Fibroblast of peridontal ligament (primary cell): Measurements from ENCODE around the gene RNF224.

Experiments used
- DNase-seq: peaks from one replicate; pipeline ENCODE4 v3.0.0-alpha.2; 2010; ENCODE audit errors: extremely low read depth

The RNF224 gene

GRCh38 chr9:137254624-137255447 lies 27.5 kb downstream of the RNF224 start, which contains the start of gene NELFB:
Gene NELFB, plus strand, starts transcription at chr9:137255327.
- DNase-seq: peak; percentile 82

- DNase-seq: peak; percentile 9
Observed at GRCh38 chr9:137255448-137256114, 28.3 kb downstream of the RNF224 start.

GRCh38 chr9:137256362-137256761 lies 29.1 kb downstream of the RNF224 start:
- no peak for DNase-seq

GRCh38 chr9:137256856-137257255 lies 29.6 kb downstream of the RNF224 start:
- DNase-seq: no peak

- peak; percentile 52 for DNase-seq
Observed at GRCh38 chr9:137262173-137262908, 35.0 kb downstream of the RNF224 start.

- no peak for DNase-seq
Observed at GRCh38 chr9:137262909-137263285, 35.6 kb downstream of the RNF224 start.

GRCh38 chr9:137263506-137263905 lies 36.2 kb downstream of the RNF224 start:
- no peak for DNase-seq

GRCh38 chr9:137264067-137264466 lies 36.8 kb downstream of the RNF224 start:
- no peak for DNase-seq

GRCh38 chr9:137265496-137266161 lies 38.3 kb downstream of the RNF224 start:
- DNase-seq: no peak

- no peak for DNase-seq
Observed at GRCh38 chr9:137266162-137266527, 38.8 kb downstream of the RNF224 start.

- DNase-seq: no peak
Observed at GRCh38 chr9:137266585-137267453, 39.5 kb downstream of the RNF224 start.

GRCh38 chr9:137267933-137268355 lies 40.6 kb downstream of the RNF224 start:
- DNase-seq: no peak

- no peak for DNase-seq
Observed at GRCh38 chr9:137268538-137269201, 41.4 kb downstream of the RNF224 start.

- DNase-seq: peak; percentile 41
Observed at GRCh38 chr9:137269231-137269772, 42.0 kb downstream of the RNF224 start.

GRCh38 chr9:137270929-137271695 lies 43.8 kb downstream of the RNF224 start:
- DNase-seq: no peak

- no peak for DNase-seq
Observed at GRCh38 chr9:137271696-137272076, 44.4 kb downstream of the RNF224 start.

- DNase-seq: no peak
Observed at GRCh38 chr9:137272241-137273094, 45.2 kb downstream of the RNF224 start.

- no peak for DNase-seq
Observed at GRCh38 chr9:137273095-137273490, 45.8 kb downstream of the RNF224 start.
